Endothelial cell (in vitro differentiated cells): Measurements from ENCODE around the gene TLN1. TPM values are rescaled to one million over a fixed set of nuclear protein-coding genes. Genes with fewer than 3 reads are reported as not detected.

Source experiments
- DNase-seq: peaks from one replicate; pipeline ENCODE4 v3.0.0; 2021; ENCODE audit warnings: low spot score
- H3K27ac Mint-ChIP-seq: one replicate; pipeline ENCODE4 v1.8.0; 2021; ENCODE audit warnings: mixed read lengths, inconsistent platforms; ENCODE audit not compliant: unreplicated experiment
- H3K27me3 Mint-ChIP-seq: one replicate; pipeline ENCODE4 v1.8.0; 2021; ENCODE audit warnings: mild to moderate bottlenecking, moderate library complexity, mixed read lengths, inconsistent platforms; ENCODE audit not compliant: unreplicated experiment
- H3K36me3 Mint-ChIP-seq: one replicate; pipeline ENCODE4 v1.8.0; 2021; ENCODE audit warnings: mild to moderate bottlenecking, low read depth, mixed read lengths, inconsistent platforms; ENCODE audit not compliant: unreplicated experiment
- H3K4me1 Mint-ChIP-seq: one replicate; pipeline ENCODE4 v1.8.0; 2021; ENCODE audit warnings: mild to moderate bottlenecking, mixed read lengths, inconsistent platforms; ENCODE audit not compliant: unreplicated experiment
- H3K4me3 Mint-ChIP-seq: one replicate; pipeline ENCODE4 v1.8.0; 2021; ENCODE audit warnings: mild to moderate bottlenecking, mixed read lengths, inconsistent platforms; ENCODE audit not compliant: unreplicated experiment
- H3K9me3 Mint-ChIP-seq: one replicate; pipeline ENCODE4 v1.8.0; 2021; ENCODE audit warnings: mixed read lengths, inconsistent platforms; ENCODE audit not compliant: unreplicated experiment
- total RNA-seq: library from RNA; stranded (reverse); fragmentation: NEBNext Ultra II Directional; extraction: Animal tissue kit (Norgen Biotek cat#: 25700); gene quantifications from one replicate; pipeline ENCODE4 v1.2.1, GENCODE V29; 2021; ENCODE audit not compliant: unreplicated experiment
- TF ChIP-seq, protein P1 (sequence below): fragments of 200-600 bp; sonication (generic); IDR thresholded peaks from one replicate; pipeline ENCODE4 v1.5.0; 2021; ENCODE audit warnings: antibody characterized with exemption; ENCODE audit not compliant: unreplicated experiment

TLN1 gene
- total RNA-seq, 1 donor from 2014 or later = 370 TPM

DNA sequence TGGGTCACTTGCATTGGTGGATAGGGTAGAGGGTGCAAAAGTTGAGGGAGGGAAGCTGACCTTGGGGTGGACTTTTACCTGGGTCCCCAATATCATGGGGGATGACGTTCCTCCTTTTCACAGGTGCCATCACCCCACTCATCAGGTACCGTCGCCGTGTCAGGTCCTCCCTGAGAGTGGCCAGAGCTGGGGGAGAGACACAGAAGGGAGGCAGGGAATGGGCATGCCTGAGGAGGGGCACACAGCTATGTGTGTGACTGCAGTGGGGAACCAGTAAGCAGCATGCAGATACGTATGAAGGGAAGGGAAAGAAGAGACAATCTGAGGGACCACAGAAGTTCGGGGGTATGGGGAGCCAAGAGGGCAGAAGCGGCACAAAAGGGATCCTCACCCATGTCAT lies 6.9 kb upstream of the TLN1 start:
- peaks cover 4% of the 10 kb centered on the region for H3K27me3 Mint-ChIP-seq
- no peak for DNase-seq
- TF ChIP-seq, protein P1, sequence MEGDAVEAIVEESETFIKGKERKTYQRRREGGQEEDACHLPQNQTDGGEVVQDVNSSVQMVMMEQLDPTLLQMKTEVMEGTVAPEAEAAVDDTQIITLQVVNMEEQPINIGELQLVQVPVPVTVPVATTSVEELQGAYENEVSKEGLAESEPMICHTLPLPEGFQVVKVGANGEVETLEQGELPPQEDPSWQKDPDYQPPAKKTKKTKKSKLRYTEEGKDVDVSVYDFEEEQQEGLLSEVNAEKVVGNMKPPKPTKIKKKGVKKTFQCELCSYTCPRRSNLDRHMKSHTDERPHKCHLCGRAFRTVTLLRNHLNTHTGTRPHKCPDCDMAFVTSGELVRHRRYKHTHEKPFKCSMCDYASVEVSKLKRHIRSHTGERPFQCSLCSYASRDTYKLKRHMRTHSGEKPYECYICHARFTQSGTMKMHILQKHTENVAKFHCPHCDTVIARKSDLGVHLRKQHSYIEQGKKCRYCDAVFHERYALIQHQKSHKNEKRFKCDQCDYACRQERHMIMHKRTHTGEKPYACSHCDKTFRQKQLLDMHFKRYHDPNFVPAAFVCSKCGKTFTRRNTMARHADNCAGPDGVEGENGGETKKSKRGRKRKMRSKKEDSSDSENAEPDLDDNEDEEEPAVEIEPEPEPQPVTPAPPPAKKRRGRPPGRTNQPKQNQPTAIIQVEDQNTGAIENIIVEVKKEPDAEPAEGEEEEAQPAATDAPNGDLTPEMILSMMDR = no peak

GRCh38 chr9:35738186-35738585 lies 6.2 kb upstream of the TLN1 start:
- H3K27ac Mint-ChIP-seq = peak overlapping the region; percentile 78
- peaks cover 60% of the 10 kb centered on the region for H3K36me3 Mint-ChIP-seq
- TF ChIP-seq, protein P1 = no peak
- DNase-seq = no peak
- peaks cover 4% of the 10 kb centered on the region for H3K27me3 Mint-ChIP-seq
- H3K4me3 Mint-ChIP-seq = peak overlapping the region; percentile 47
- H3K4me1 Mint-ChIP-seq = peaks cover 19% of the 10 kb centered on the region
- H3K9me3 Mint-ChIP-seq = no peaks in the 10 kb centered on the region

More for the DNA sequence above, 6.9 kb upstream of the TLN1 start:
- Mint-ChIP-seq H3K4me1 (peaks cover 21% of the 10 kb centered on the region), H3K27ac (peak overlapping the region; percentile 78), H3K36me3 (peaks cover 65% of the 10 kb centered on the region), H3K4me3 (peak overlapping the region; percentile 47), H3K9me3 (no peaks in the 10 kb centered on the region)

DNA sequence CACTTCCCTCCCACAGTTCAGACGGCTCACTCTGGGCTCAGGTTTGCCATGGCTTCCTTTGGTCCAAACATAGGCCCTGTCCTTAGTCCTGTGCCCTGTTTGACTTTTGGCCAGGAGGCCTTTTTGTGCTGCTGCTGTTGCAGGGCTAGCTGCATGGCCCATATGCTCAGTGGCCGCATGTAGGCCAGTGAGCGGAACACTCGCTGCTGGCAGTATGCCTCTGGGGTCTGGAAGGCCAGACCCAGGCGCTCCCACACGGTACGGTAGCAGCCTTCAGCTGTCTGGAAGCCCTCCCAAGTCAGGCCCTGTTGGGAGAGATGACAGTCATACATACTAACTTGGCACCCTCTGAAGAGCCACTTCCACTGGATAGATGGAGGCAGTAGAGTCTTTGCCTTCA lies 5.1 kb upstream of the TLN1 start:
- TF ChIP-seq, protein P1 = no peak
- Mint-ChIP-seq H3K27me3 (peaks cover 4% of the 10 kb centered on the region), H3K9me3 (no peaks in the 10 kb centered on the region), H3K4me3 (peak overlapping the region; percentile 66), H3K36me3 (peaks cover 56% of the 10 kb centered on the region), H3K4me1 (peaks cover 18% of the 10 kb centered on the region), H3K27ac (peak overlapping the region; percentile 31)
- no peak for DNase-seq

DNA sequence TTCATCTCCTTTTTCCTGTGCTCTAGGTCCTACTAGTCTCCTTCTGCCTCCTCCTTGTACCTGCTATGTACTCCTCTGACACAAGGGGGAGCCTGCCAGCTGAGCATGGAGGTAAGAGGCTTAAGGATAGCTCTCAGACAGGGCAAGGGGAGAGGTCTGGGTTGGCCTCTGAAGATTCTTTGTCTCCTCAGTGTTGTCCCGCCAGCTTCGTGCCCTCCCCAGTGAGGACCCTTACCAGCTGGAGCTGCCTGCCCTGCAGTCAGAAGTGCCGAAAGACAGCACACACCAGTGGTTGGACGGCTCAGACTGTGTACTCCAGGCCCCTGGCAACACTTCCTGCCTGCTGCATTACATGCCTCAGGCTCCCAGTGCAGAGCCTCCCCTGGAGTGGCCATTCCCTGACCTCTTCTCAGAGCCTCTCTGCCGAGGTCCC lies 4.2 kb upstream of the TLN1 start:
- peak; percentile 75 for DNase-seq
- Mint-ChIP-seq H3K9me3 (no peaks in the 10 kb centered on the region), H3K27ac (peak overlapping the region; percentile 84), H3K27me3 (peaks cover 6% of the 10 kb centered on the region), H3K4me3 (no peak overlapping the region), H3K4me1 (peaks cover 20% of the 10 kb centered on the region), H3K36me3 (peaks cover 48% of the 10 kb centered on the region)
- TF ChIP-seq, protein P1 = peak; percentile 68

GRCh38 chr9:35734096-35734495 lies 2.1 kb upstream of the TLN1 start:
- no peak for DNase-seq
- Mint-ChIP-seq H3K27ac (peak overlapping the region; percentile 81), H3K36me3 (peaks cover 35% of the 10 kb centered on the region), H3K4me1 (peaks cover 23% of the 10 kb centered on the region), H3K4me3 (peak overlapping the region; percentile 51), H3K27me3 (peaks cover 12% of the 10 kb centered on the region), H3K9me3 (no peaks in the 10 kb centered on the region)
- TF ChIP-seq, protein P1 = no peak
